Activated T-cell treated with anti-CD3 and anti-CD28 coated beads for 4 hours (primary cell): ENCODE data around the gene FFAR1.

ENCODE experiments used
- DNase-seq: peaks from one replicate; pipeline ENCODE4 v3.0.0-alpha.2; 2020

Gene FFAR1

GRCh38 chr19:35316560-35316959 is 31.1 kb upstream of the FFAR1 start:
- DNase-seq, result no peak

- DNase-seq, result no peak
Observed at GRCh38 chr19:35317464-35318043, 30.1 kb upstream of the FFAR1 start.

- DNase-seq, result no peak
Observed at GRCh38 chr19:35318679-35319448, 28.8 kb upstream of the FFAR1 start.

GRCh38 chr19:35320065-35320713 is 27.5 kb upstream of the FFAR1 start:
- no peak for DNase-seq

- DNase-seq, result no peak
Observed at GRCh38 chr19:35321291-35321690, 26.4 kb upstream of the FFAR1 start.

GRCh38 chr19:35322014-35322413 is 25.7 kb upstream of the FFAR1 start:
- no peak for DNase-seq

GRCh38 chr19:35327642-35328041 is 20.1 kb upstream of the FFAR1 start:
- DNase-seq, result no peak

- no peak for DNase-seq
Observed at GRCh38 chr19:35328851-35329285, 18.8 kb upstream of the FFAR1 start, which contains the start of gene CD22. CD22 (plus strand) TSS chr19:35329187; CDS start chr19:35332041, 2,854 bp downstream.

GRCh38 chr19:35329323-35329722 is 18.4 kb upstream of the FFAR1 start:
- DNase-seq, result no peak

- DNase-seq, result no peak
Observed at GRCh38 chr19:35330475-35330874, 17.2 kb upstream of the FFAR1 start.

- no peak for DNase-seq
Observed at GRCh38 chr19:35331551-35332214, 16.0 kb upstream of the FFAR1 start.

GRCh38 chr19:35332817-35333216 is 14.9 kb upstream of the FFAR1 start:
- no peak for DNase-seq

GRCh38 chr19:35334144-35334753 is 13.5 kb upstream of the FFAR1 start:
- DNase-seq, result no peak

GRCh38 chr19:35336166-35336955 is 11.3 kb upstream of the FFAR1 start:
- DNase-seq, result no peak

- no peak for DNase-seq
Observed at GRCh38 chr19:35337097-35337983, 10.4 kb upstream of the FFAR1 start.

- DNase-seq, result no peak
Observed at GRCh38 chr19:35337984-35338296, 9.8 kb upstream of the FFAR1 start.

GRCh38 chr19:35340431-35340830 is 7.3 kb upstream of the FFAR1 start:
- DNase-seq, result no peak

- DNase-seq, result no peak
Observed at GRCh38 chr19:35341006-35341405, 6.7 kb upstream of the FFAR1 start.

GRCh38 chr19:35341565-35342225 is 6.0 kb upstream of the FFAR1 start:
- no peak for DNase-seq

GRCh38 chr19:35342430-35342829 is 5.3 kb upstream of the FFAR1 start:
- no peak for DNase-seq
